Thoracic aorta (tissue), 2 donors: Measurements from ENCODE around the gene TNNT3. TPM values are rescaled to one million over a fixed set of nuclear protein-coding genes. Genes with fewer than 3 reads are reported as not detected.

Experiments
- ATAC-seq: fragments of 150-250 bp; one replicate; pipeline ENCODE4 v1.8.0; 2017; ENCODE audit warnings: low read depth; ENCODE audit not compliant: insufficient number of reproducible peaks, low FRiP score
- DNase-seq: peaks from one replicate; pipeline ENCODE4 v3.0.0-alpha.2; 2020; ENCODE audit warnings: low spot score
- H3K27ac ChIP-seq, 2 donors: fragments of 200-600 bp; sonication (generic); 1 replicate in 1 of 2; 2 replicates in 1 of 2; pipeline ENCODE4 v1.5.1; 2016; ENCODE audit warnings: mild to moderate bottlenecking in 2 of 2, moderate library complexity in 2 of 2
- H3K27me3 ChIP-seq: fragments of 200-600 bp; sonication (generic); replicated peaks from 2 replicates; pipeline ENCODE4 v1.6.0; 2016; ENCODE audit warnings: mild to moderate bottlenecking; ENCODE audit not compliant: insufficient read depth
- H3K36me3 ChIP-seq: fragments of 200-600 bp; sonication (generic); one replicate; pipeline ENCODE4 v1.5.1; 2016
- H3K4me1 ChIP-seq, 2 donors: fragments of 200-600 bp; sonication (generic); 1 replicate in 1 of 2; 2 replicates in 1 of 2; pipeline versions ENCODE4 v1.5.1 to v1.6.0; 2016; ENCODE audit warnings: low read depth in 2 of 2, mild to moderate bottlenecking in 1 of 2; ENCODE audit not compliant: control insufficient read depth in 1 of 2
- H3K4me3 ChIP-seq: fragments of 200-600 bp; sonication (generic); 2 replicates; pipeline ENCODE4 v1.5.1; 2016; ENCODE audit warnings: mild to moderate bottlenecking
- H3K9me3 ChIP-seq: fragments of 200-600 bp; sonication (generic); 2 replicates; pipeline ENCODE4 v1.5.1; 2016
- total RNA-seq, 2 donors: library from RNA; depleted of rRNA; stranded (reverse); fragments of >200 nt; gene quantifications; one replicate each; pipeline versions ENCODE4 v1.1.0 to v1.2.3, GENCODE V29; 2016
- TF ChIP-seq, protein P1 (sequence below): fragments of 200-600 bp; sonication (generic); IDR thresholded peaks from one replicate; pipeline ENCODE4 v1.5.1; 2019; ENCODE audit warnings: antibody characterized with exemption

Gene TNNT3
- total RNA-seq, 2 donors from 2014 or later, result 8.3 to 9.7 TPM

GRCh38 chr11:1979607-1980006 is 60.1 kb downstream of the TNNT3 start:
- TF ChIP-seq, protein P1, sequence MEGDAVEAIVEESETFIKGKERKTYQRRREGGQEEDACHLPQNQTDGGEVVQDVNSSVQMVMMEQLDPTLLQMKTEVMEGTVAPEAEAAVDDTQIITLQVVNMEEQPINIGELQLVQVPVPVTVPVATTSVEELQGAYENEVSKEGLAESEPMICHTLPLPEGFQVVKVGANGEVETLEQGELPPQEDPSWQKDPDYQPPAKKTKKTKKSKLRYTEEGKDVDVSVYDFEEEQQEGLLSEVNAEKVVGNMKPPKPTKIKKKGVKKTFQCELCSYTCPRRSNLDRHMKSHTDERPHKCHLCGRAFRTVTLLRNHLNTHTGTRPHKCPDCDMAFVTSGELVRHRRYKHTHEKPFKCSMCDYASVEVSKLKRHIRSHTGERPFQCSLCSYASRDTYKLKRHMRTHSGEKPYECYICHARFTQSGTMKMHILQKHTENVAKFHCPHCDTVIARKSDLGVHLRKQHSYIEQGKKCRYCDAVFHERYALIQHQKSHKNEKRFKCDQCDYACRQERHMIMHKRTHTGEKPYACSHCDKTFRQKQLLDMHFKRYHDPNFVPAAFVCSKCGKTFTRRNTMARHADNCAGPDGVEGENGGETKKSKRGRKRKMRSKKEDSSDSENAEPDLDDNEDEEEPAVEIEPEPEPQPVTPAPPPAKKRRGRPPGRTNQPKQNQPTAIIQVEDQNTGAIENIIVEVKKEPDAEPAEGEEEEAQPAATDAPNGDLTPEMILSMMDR, result no peak
- Histone ChIP-seq H3K27ac (no peak overlapping the region), H3K4me1 (no peaks in the 10 kb centered on the region), H3K27me3 (no peaks in the 10 kb centered on the region), H3K9me3 (no peaks in the 10 kb centered on the region), H3K36me3 (no peaks in the 10 kb centered on the region), H3K4me3 (no peak overlapping the region)
- ATAC-seq (no peak), DNase-seq (no peak)

GRCh38 chr11:1982873-1983600 is 63.5 kb downstream of the TNNT3 start:
- H3K4me3 ChIP-seq, result no peak overlapping the region
- H3K27me3 ChIP-seq, result no peaks in the 10 kb centered on the region
- ATAC-seq (no peak), DNase-seq (no peak)
- TF ChIP-seq, protein P1, result no peak
- H3K27ac ChIP-seq, result no peak overlapping the region
- no peaks in the 10 kb centered on the region for H3K4me1 ChIP-seq
- H3K36me3 ChIP-seq, result no peaks in the 10 kb centered on the region
- no peaks in the 10 kb centered on the region for H3K9me3 ChIP-seq

DNA sequence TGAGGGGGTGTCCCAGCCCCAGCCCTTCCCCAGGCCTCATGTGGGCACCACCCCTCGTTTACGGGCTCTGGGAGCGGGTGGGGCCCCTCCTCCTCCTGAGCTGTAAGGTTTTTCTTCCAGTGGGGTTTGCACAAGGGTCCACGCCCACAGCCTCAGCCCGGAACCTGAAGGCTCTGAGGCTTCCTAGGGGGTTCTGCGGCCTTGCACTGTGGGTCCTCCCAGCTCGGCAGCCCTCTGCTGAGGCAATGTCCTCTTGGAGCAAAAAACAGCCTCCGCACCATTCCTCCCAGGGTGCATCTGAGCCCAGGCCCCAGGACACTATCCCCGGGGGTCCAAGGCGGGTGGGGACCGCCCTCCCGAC is 64.1 kb downstream of the TNNT3 start:
- no peak for ATAC-seq
- Histone ChIP-seq H3K27me3 (no peaks in the 10 kb centered on the region), H3K4me3 (no peak overlapping the region), H3K36me3 (no peaks in the 10 kb centered on the region), H3K4me1 (no peaks in the 10 kb centered on the region), H3K9me3 (no peaks in the 10 kb centered on the region), H3K27ac (no peak overlapping the region)
- no peak for DNase-seq
- TF ChIP-seq, protein P1, result no peak

DNA sequence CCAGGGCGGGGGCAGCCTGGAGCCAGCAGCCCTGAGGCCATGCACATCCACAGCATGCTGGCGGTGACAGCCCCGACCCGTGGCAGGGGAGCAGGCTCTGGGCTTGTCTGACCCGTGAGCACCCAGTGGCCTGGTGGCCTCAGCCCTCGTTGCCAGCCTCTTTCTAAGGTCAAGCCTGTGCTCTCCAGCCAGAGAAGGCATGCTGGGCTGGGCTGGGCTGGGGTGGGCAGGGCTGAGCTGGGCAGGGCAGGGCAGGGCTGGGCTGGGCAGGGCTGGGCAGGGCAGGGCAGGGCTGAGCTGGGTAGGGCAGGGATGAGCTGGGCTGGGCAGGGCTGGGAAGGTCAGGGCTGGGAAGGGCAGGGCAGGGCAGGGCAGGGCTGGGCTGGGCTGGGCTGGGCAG is 67.5 kb downstream of the TNNT3 start:
- no peak overlapping the region for H3K4me3 ChIP-seq
- H3K27me3 ChIP-seq, result no peaks in the 10 kb centered on the region
- ATAC-seq, result no peak
- no peak overlapping the region for H3K27ac ChIP-seq
- H3K36me3 ChIP-seq, result no peaks in the 10 kb centered on the region
- H3K4me1 ChIP-seq, result no peaks in the 10 kb centered on the region
- DNase-seq, result no peak
- no peaks in the 10 kb centered on the region for H3K9me3 ChIP-seq
- TF ChIP-seq, protein P1, result no peak

DNA sequence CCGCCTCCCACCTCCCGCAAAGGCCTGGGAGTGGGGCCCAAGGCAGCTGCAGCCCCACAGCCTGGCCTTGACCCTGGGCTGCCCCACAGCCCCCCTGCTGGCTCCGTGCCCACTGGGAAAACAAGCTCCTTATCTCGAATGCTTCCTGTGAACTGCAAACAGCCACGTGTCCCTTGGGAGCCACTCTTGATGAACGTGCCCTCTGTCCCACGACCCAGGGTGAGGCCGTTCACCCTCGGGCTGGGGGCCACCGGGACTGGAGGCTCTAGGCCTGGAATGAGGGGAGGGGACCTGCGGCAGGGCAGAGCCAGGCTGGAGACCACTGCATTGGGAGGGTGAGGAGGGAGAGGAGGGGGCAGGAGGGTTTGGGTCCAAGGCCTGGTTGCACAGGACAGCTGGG is 68.7 kb downstream of the TNNT3 start:
- TF ChIP-seq, protein P1, result no peak
- Histone ChIP-seq H3K4me3 (no peak overlapping the region), H3K4me1 (no peaks in the 10 kb centered on the region), H3K27me3 (no peaks in the 10 kb centered on the region), H3K9me3 (no peaks in the 10 kb centered on the region), H3K27ac (no peak overlapping the region), H3K36me3 (no peaks in the 10 kb centered on the region)
- ATAC-seq (no peak), DNase-seq (no peak)

Other genes with a start within 250 kb of the TNNT3 start
- gene KRTAP5-6, start 222.5 kb upstream of the TNNT3 start, total RNA-seq, result not detected
- gene IFITM10, start 169.1 kb upstream of the TNNT3 start, total RNA-seq, result 10 to 100 TPM; 27.2 to 28.6 TPM
- 1,000 to 10,000 TPM in 1 of 2 donors, 100 to 1,000 TPM in 1; 427 to 1,049 TPM for gene CTSD, start 155.8 kb upstream of the TNNT3 start, total RNA-seq
- gene SYT8, start 84.7 kb upstream of the TNNT3 start, total RNA-seq, result 1 to 10 TPM; 3.4 to 3.6 TPM
- gene TNNI2, start 80.7 kb upstream of the TNNT3 start, total RNA-seq, result not detected
- gene LSP1, start 66.6 kb upstream of the TNNT3 start, total RNA-seq, result 10 to 100 TPM; 23.6 to 40.5 TPM
- gene PRR33, start 27.8 kb upstream of the TNNT3 start, total RNA-seq, result under 1 TPM in 1 of 2 donors, not detected in 1; 0.41 TPM
- gene MRPL23, start 27.6 kb downstream of the TNNT3 start, total RNA-seq, result 100 to 1,000 TPM in 1 of 2 donors, 10 to 100 TPM in 1; 59.8 to 136 TPM
- 10 to 100 TPM; 85.4 to 85.8 TPM for gene H19, start 78.1 kb downstream of the TNNT3 start, total RNA-seq
- gene IGF2, start 219.7 kb downstream of the TNNT3 start, total RNA-seq, result 10 to 100 TPM; 31.7 to 39.4 TPM
- gene INS, start 241.5 kb downstream of the TNNT3 start, total RNA-seq, result not detected